DND-41 (cell line): Measurements from ENCODE around the gene TAPT1.

Experiments used
- ATAC-seq: fragments of 200-7000 bp; cut with Tn5 transposase; 3 replicates; pipeline ENCODE4 v1.9.1; 2021; ENCODE audit warnings: low read depth; ENCODE audit not compliant: insufficient read depth
- DNase-seq: peaks from one replicate; pipeline ENCODE4 v3.0.0-alpha.2; 2020
- H2AFZ ChIP-seq: 2 replicates; pipeline ENCODE4 v1.6.0; 2012; ENCODE audit warnings: low read depth, low read length
- H3K27ac ChIP-seq: 2 replicates; pipeline ENCODE4 v1.5.1; 2012; ENCODE audit warnings: low read length, inconsistent platforms
- H3K27me3 ChIP-seq: fragments of 200-600 bp; sonication (generic); 2 replicates; pipeline ENCODE4 v1.6.0; 2012; ENCODE audit warnings: low read length, mild to moderate bottlenecking, inconsistent platforms; ENCODE audit not compliant: insufficient read depth, poor library complexity
- H3K36me3 ChIP-seq: 2 replicates; pipeline ENCODE4 v1.5.1; 2012; ENCODE audit warnings: low read length, inconsistent platforms; ENCODE audit not compliant: insufficient read depth
- H3K4me1 ChIP-seq: 2 replicates; pipeline ENCODE4 v1.5.1; 2012; ENCODE audit warnings: mild to moderate bottlenecking, low read length; ENCODE audit not compliant: insufficient read depth
- H3K4me2 ChIP-seq: 2 replicates; pipeline ENCODE4 v1.6.0; 2012; ENCODE audit warnings: mild to moderate bottlenecking, moderate library complexity, low read length, inconsistent platforms; ENCODE audit not compliant: insufficient read depth
- H3K4me3 ChIP-seq, 2 experiments: fragments of 200-600 bp in 1 of 2; shearing (Covaris generic) in 1 of 2; 2 replicates each; pipeline ENCODE4 v1.5.1; 2012 to 2016; ENCODE audit warnings: inconsistent platforms in 2 of 2, low read length in 2 of 2, mild to moderate bottlenecking in 2 of 2, low read depth in 1 of 2, moderate library complexity in 1 of 2
- H3K79me2 ChIP-seq: 2 replicates; pipeline ENCODE4 v1.6.0; 2012; ENCODE audit warnings: low read length, inconsistent platforms; ENCODE audit not compliant: insufficient read depth
- H3K9ac ChIP-seq: 2 replicates; pipeline ENCODE4 v1.6.0; 2012; ENCODE audit warnings: low read depth, mild to moderate bottlenecking, inconsistent platforms, low read length, moderate library complexity
- H3K9me3 ChIP-seq: 2 replicates; pipeline ENCODE4 v1.5.1; 2012; ENCODE audit warnings: low read length, moderate library complexity, mild to moderate bottlenecking, inconsistent platforms; ENCODE audit not compliant: insufficient read depth, severe bottlenecking
- H4K20me1 ChIP-seq: 2 replicates; pipeline ENCODE4 v1.6.0; 2012; ENCODE audit warnings: low read length; ENCODE audit not compliant: insufficient read depth
- EZH2 ChIP-seq: IDR thresholded peaks from 3 replicates; pipeline ENCODE4 v1.6.1; 2012; ENCODE audit warnings: borderline replicate concordance, low read depth, mild to moderate bottlenecking, moderate library complexity, low read length, inconsistent platforms; ENCODE audit not compliant: severe bottlenecking
- TF ChIP-seq, protein P1 (sequence below): IDR thresholded peaks from 2 replicates; pipeline ENCODE4 v1.5.1; 2012; ENCODE audit warnings: borderline replicate concordance, low read length, moderate library complexity, mild to moderate bottlenecking; ENCODE audit not compliant: poor library complexity, severe bottlenecking; ENCODE audit errors: extremely low read depth

Gene TAPT1

DNA sequence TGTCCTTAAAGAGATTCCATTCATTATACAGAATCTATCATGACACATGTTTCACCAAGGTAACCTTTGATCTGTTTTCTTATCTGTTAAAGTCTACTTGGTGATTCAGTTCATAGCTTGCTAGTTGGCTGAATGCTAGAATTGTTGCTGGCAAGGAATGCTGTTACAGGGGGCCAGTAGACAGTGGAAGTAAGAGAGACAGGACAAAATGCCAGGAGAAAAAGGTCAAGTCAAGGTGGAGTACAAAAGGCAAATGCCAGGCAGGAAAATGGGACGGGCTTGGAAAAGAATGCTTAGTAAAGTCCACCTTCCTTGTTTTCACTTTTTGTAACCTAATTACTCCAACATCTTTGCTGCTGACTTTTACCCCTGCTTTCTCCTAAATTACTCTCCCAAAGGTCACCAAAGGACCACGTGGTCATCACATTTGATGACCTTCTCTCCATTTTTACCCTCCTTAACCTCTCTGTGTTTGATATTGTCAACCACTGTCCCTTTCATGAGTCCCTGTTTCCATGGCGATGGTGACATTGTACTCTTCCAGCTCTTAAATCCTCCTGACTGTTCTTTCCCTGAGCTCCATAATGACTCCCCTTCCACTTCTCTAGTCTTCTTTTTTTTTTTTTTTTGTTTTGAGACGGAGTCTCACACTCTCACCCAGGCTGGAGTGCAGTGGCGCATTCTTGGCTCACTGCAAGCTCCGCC is 24.5 kb upstream of the TAPT1 start:
- Histone ChIP-seq H3K9me3 (no peaks in the 10 kb centered on the region), H3K4me2 (no peak overlapping the region), H3K4me3 (no peak overlapping the region), H3K36me3 (no peaks in the 10 kb centered on the region), H2AFZ (no peak overlapping the region), H3K79me2 (no peaks in the 10 kb centered on the region), H3K27me3 (no peaks in the 10 kb centered on the region), H3K27ac (no peak overlapping the region), H3K9ac (no peak overlapping the region), H4K20me1 (no peaks in the 10 kb centered on the region), H3K4me1 (no peaks in the 10 kb centered on the region)
- DNase-seq (no peak), ATAC-seq (no peak)
- TF ChIP-seq EZH2: no peak
- TF ChIP-seq, protein P1, sequence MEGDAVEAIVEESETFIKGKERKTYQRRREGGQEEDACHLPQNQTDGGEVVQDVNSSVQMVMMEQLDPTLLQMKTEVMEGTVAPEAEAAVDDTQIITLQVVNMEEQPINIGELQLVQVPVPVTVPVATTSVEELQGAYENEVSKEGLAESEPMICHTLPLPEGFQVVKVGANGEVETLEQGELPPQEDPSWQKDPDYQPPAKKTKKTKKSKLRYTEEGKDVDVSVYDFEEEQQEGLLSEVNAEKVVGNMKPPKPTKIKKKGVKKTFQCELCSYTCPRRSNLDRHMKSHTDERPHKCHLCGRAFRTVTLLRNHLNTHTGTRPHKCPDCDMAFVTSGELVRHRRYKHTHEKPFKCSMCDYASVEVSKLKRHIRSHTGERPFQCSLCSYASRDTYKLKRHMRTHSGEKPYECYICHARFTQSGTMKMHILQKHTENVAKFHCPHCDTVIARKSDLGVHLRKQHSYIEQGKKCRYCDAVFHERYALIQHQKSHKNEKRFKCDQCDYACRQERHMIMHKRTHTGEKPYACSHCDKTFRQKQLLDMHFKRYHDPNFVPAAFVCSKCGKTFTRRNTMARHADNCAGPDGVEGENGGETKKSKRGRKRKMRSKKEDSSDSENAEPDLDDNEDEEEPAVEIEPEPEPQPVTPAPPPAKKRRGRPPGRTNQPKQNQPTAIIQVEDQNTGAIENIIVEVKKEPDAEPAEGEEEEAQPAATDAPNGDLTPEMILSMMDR: no peak

DNA sequence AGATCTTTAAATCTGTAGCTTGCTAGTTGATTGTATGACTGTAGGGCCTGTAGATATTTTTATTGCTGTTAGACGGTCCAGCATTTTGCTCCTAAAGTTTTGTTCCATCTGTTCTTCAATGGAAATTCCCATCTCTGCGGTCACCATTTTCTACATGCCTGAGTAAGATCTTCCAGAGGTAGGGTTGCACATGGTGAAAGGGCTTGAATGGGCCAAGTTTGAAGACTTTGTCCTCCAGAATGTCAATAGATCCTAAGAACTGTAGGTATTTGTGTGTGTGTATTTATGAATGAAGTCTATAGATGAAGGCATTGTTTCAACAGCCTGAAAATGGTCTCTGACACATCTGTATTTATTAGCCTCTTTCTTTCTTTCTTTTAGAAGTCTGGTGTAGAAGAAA is 22.3 kb upstream of the TAPT1 start:
- H3K4me2 ChIP-seq: no peak overlapping the region
- H3K9me3 ChIP-seq: no peaks in the 10 kb centered on the region
- no peaks in the 10 kb centered on the region for H4K20me1 ChIP-seq
- no peaks in the 10 kb centered on the region for H3K4me1 ChIP-seq
- H3K4me3 ChIP-seq: no peak overlapping the region
- no peaks in the 10 kb centered on the region for H3K36me3 ChIP-seq
- TF ChIP-seq, protein P1: no peak
- no peak for TF ChIP-seq EZH2
- no peak overlapping the region for H3K9ac ChIP-seq
- no peak overlapping the region for H3K27ac ChIP-seq
- no peak overlapping the region for H2AFZ ChIP-seq
- DNase-seq (no peak), ATAC-seq (no peak)
- no peaks in the 10 kb centered on the region for H3K27me3 ChIP-seq
- H3K79me2 ChIP-seq: no peaks in the 10 kb centered on the region

DNA sequence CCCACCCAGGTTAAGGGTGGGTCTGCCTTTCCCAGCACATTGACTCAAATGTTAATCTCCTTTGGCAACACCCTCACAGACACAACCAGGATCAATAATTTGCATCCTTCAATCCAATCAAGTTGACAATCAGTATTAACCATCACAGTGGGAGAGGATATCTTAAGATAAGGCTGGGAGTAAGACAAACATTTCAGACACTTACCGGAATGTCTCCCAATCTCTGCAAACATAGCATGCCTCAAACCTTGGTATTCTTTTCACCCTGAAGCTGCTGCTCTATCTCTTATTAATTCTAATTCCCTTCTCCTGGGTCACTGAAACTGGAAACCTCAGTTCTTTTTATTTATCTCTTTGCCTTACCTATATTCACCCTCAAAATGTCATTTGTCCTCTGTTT is 19.0 kb upstream of the TAPT1 start:
- Histone ChIP-seq H3K4me2 (no peak overlapping the region), H3K27ac (no peak overlapping the region), H2AFZ (no peak overlapping the region), H4K20me1 (no peaks in the 10 kb centered on the region), H3K79me2 (no peaks in the 10 kb centered on the region), H3K4me3 (no peak overlapping the region), H3K9ac (no peak overlapping the region), H3K4me1 (no peaks in the 10 kb centered on the region), H3K27me3 (no peaks in the 10 kb centered on the region), H3K9me3 (no peaks in the 10 kb centered on the region), H3K36me3 (no peaks in the 10 kb centered on the region)
- ATAC-seq (no peak), DNase-seq (no peak)
- no peak for TF ChIP-seq EZH2
- TF ChIP-seq, protein P1: no peak

DNA sequence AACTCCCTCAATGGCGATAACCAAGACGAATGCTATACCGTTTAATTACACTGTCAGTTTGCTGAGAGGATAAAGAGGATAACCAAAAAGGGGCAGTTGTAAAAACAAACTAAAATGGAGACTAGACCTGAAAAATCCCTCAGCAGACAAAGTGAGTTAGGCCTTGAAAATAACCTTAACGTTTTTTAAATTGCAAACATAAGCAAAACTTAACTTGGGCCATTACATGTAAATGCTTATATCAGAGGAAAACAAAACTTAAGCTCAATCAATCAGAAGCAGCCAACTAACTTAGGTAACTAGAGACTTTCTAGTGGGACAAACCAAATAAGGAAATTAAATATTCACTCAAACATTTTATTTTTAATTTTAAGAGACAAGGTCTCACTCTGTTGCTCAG is 17.0 kb upstream of the TAPT1 start:
- H4K20me1 ChIP-seq: no peaks in the 10 kb centered on the region
- H3K79me2 ChIP-seq: no peaks in the 10 kb centered on the region
- no peak overlapping the region for H3K27ac ChIP-seq
- H2AFZ ChIP-seq: no peak overlapping the region
- H3K4me3 ChIP-seq: no peak overlapping the region
- H3K27me3 ChIP-seq: no peaks in the 10 kb centered on the region
- no peak for TF ChIP-seq EZH2
- TF ChIP-seq, protein P1: no peak
- ATAC-seq (no peak), DNase-seq (no peak)
- H3K4me2 ChIP-seq: no peak overlapping the region
- no peak overlapping the region for H3K9ac ChIP-seq
- H3K36me3 ChIP-seq: no peaks in the 10 kb centered on the region
- H3K9me3 ChIP-seq: no peaks in the 10 kb centered on the region
- H3K4me1 ChIP-seq: no peaks in the 10 kb centered on the region
